NCI-H187 (cell line): Measurements from ENCODE around the gene TMEM201.

Experiments
- DNase-seq, 2 experiments: peaks; one replicate each; lab custom pipeline; 2025; lab: John Stamatoyannopoulos, UW

Gene TMEM201

GRCh38 chr1:9577423-9577822 is 11.3 kb upstream of the TMEM201 start:
- DNase-seq: no peak

- DNase-seq: no peak
Observed at GRCh38 chr1:9580942-9581341, 7.8 kb upstream of the TMEM201 start.

DNA sequence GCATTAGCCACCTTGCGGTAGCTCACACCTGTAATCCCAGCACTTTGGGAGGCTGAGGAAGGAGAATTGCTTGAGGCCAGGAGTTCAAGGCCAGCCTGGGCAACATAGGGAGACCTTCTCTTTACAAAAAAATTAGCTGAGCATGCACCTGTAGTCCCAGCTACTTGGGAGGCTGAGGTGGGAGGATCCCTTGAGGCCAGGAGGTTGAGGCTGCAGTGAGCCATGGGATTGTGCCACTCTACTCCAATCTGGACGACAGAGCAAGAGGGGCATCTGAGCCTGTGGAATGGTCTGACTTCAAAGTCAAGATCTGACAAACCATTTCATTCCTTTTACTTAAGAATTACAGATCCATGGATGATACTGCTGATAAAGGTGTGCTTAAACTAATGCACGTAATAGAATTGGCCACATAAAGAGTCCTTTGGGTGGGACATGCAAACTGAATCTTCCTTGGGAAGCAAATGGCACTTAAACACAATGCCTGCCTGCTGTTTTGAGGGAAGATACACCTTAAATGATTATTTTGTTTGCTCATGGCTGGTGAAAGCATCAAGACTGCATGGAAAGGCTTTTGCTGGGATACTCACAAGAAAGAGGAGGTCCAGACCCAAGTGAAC is 2.5 kb upstream of the TMEM201 start:
- no peak for DNase-seq

GRCh38 chr1:9589144-9589718 is 520 bp downstream of the TMEM201 start:
- no peak for DNase-seq

DNA sequence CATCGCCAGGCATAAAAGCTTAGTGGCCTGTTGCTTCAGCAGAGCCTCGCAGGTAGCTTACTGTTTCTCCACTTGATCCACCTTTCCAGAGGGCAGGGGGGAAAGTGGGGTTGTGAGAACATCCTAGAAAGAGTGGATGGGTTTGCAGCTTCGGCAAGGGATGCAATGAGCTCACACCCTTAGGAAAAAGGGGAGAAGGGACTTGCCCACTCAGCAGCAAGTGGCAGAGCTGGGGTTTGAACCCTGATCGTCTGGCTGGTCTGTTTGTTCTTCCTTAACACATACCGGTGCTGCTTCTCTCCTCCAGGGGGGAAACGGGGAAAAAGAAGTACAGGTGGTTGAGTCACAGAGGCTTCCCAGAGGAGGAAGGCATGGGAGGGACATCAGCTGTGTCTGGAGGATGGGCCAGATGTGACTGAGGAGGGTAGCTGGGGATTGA is 1.0 kb downstream of the TMEM201 start:
- no peak for DNase-seq

DNA sequence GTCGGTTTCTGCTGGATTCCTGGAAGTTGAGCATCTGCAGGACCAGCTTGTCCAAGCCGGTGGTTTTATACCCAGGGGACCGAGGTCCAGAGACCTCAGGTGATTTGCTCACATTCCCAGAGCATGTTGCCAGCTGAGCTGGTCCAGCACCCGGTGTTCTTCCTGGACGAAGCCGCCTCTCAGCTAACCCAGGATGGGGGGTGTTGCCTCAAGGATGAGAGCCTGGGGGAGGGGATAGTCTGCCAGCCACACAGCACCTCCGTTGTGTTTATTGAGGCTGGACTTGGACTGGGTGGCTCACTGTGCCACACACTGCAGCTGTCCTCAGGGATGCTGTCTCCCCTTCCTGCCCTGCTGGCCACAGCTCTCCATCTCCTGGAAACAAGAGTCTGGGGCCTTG is 1.5 kb downstream of the TMEM201 start:
- no peak for DNase-seq

DNA sequence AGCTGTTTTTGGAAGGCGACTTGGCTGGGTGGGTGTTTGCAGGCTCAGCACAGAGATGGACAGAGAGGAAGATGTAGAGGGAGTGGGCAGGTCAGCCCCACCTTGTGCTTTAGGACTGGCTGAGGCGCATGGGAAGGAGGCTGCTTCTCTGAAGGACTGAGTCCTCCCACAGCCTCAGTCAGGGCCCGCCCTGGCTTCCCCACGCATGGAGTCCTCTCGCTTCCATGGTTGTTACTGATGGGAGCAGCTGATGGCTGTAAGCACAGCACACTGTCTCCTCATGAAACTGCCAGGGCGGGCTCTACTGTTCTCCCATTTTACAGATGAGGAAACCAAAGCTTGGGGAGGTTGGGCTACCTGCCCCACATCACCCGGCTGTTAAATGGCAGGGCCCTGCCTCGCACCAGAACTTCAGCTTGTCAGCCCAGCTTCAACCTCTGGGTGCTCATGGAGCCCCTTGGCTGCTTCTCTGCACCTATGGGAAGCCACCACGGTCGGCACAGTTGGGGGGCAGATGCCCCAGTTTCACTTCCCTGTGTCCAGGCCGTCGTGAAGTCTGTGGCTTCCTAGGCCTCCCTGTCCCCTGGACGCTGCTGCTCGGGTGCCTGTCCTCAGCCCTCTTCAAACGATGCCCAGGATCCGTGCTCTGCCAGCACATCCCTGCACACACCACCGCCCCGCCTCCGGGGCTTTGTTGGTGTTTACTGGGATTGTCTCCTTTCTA is 2.4 kb downstream of the TMEM201 start:
- no peak for DNase-seq

GRCh38 chr1:9591669-9592509 is 3.2 kb downstream of the TMEM201 start:
- no peak for DNase-seq

GRCh38 chr1:9592510-9593075 is 3.9 kb downstream of the TMEM201 start:
- no peak for DNase-seq

DNA sequence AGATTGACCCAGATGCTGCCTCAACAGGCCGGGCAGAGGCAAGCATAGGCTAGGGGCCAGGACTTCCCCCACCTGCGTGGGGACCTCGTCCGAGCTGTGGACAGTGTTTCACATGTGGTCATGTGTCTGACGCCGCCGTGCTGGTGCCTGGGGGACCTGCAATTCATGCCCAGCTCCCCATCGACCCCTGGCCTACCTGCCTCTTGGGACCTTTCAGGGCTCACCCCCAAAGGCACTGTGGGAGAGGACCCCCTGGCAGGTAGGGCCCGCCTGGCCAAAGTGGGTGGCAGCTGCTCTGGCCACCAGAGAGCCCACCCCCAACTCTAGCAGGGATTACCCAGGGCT is 4.4 kb downstream of the TMEM201 start:
- no peak for DNase-seq

GRCh38 chr1:9593492-9594465 is 5.1 kb downstream of the TMEM201 start:
- DNase-seq: peak; percentile 35 to 65

GRCh38 chr1:9594471-9595155 is 5.9 kb downstream of the TMEM201 start:
- DNase-seq: no peak

DNA sequence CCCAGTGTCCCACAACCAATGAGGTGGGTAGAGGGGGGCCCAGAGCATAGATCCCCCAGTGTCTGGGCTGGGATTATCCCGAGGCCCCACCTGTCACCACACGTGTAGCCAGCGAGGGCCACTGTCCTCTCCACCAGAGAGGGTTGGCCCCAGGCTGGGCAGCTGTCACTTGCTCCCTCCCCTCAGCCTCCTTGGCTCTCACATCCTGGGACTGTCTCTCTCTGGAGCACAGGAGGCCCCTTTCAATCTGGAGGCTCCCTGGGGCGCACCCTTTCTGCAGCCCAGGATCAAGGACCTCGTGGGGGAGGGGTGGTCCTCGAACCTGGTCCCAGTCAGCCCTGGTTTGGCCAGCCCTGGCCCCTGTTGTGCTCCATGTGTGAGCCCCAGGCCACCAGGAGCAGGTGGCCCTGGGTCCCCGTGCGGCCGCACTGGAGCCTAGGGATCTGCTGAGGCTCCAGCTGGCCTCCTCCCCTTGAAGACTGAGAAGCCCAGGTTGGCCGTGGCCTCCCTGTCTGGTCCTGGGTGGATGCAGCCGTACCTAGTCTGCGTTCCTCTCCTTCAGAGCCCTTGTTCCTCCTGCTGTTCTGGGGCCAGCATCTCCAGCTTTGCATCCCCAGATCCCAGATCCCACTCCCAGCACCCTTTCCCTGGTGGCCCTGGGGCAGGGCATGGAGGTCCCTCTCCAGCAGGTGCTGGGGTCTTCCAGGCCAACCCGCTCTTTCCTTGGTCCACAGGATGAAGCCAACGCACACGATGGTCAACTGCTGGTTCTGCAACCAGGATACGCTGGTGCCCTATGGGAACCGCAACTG is 6.7 kb downstream of the TMEM201 start:
- no peak for DNase-seq

- DNase-seq: no peak
Observed at GRCh38 chr1:9595968-9596340, 7.2 kb downstream of the TMEM201 start.

GRCh38 chr1:9596415-9597123 is 7.9 kb downstream of the TMEM201 start:
- no peak for DNase-seq

DNA sequence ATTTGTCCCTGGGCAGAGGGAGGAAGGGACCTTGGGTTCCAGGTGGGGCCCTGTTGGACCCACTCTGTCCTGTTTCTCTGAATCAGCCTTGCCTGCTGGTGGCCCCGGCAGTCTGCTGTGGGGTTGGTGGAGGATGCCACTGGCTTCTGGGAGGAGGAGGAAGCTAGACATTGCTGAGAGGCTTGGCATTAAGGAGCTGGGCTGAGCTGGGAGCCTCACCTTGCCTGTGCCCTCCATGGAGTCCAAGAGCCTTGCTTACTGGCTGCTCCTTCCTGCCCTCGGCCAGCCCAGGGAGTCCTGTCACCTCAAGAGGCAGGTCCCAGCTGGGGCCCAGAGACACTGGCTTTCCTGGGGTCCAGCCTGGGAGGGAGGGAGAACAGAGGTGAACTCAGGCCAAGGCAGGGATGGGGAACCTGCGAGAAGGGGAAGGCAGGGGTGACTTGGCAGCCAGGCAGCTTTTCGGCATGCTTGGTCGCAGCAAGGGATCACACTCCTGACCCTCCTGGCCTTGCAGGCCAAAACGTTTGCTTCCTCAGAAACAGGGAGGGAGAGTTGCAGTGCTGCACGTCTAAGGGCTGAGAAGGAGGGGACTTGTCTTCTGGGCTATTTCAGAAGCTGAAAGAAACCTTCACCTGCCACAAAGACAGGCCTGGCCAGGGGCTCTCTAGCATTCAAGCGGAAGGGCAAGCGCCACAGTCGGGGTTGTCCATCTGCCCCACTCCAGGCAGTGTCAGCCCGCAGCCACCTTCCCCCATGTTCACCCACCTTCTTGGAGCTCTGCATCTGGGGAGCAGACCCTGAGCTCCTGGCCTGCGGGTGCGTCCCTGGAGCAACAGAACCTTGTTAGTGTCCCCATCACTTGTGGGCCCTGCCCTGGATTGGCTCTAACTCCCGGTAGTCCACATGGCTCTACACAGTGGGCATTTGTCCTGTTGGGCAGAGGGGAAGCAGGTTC is 8.9 kb downstream of the TMEM201 start:
- no peak for DNase-seq

- DNase-seq: no peak
Observed at GRCh38 chr1:9598316-9598700, 9.6 kb downstream of the TMEM201 start.

DNA sequence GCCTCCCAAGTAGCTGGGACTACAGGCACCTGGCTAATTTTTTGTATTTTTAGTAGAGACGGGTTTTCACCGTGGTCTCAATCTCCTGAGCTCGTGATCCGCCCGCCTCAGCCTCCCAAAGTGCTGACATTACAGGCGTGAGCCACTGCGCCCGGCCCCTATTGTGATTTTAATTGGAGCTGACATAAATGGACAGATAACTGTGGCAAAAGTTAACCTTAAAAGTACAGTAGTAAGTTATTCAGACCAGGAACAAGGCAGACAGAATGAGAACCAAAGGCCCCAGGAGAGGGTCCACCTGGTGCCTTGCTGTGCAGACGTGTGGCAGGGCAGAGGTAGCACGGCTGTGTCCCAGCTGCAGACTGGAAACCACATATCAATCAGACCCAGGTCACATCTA is 11.0 kb downstream of the TMEM201 start:
- DNase-seq: no peak
